ENCODE measurements around the gene SLC30A2. TPM values are rescaled to one million over a fixed set of nuclear protein-coding genes. Genes with fewer than 3 reads are reported as not detected.

SLC30A2 gene
- total and polyA plus RNA-seq, 9 of the 15 experiments (the other 6 are each of a cell fraction or from before 2014, with no cell fraction given), result 0.01 to 0.18 (median 0.06) TPM; not detected in 3

GRCh38 chr1:26060832-26061574 is 15.1 kb upstream of the SLC30A2 start:
- Histone ChIP-seq H3K36me3 (ENCODE audit: control insufficient read depth, insufficient read depth, low read length) (no peaks in the 10 kb centered on the region), H3K4me3 (no peak overlapping the region), H3K4me1 (replicated peaks in 1 of 2; ENCODE audit: control insufficient read depth in 2 of 2, insufficient read depth in 2 of 2, low read length in 2 of 2) (peaks cover 21 to 24% of the 10 kb centered on the region in 2 experiments; a peak in 4 of 5 replicates), H3K27ac (ENCODE audit: extremely low read depth, low read depth, low read length) (no peak overlapping the region; the same call in 2 of the 3 replicates), H3K9ac (ENCODE audit: insufficient read depth in 1 of 2, low read depth in 2 of 2, low read length in 2 of 2) (peak overlapping the region; percentile 17 to 70; a peak in 3 of 4 replicates), H3K4me2 (ENCODE audit: insufficient read depth, low read length) (peak overlapping the region; percentile 50; the same call in 1 of the 2 replicates), H3K9me3 (replicated peaks; ENCODE audit: control insufficient read depth, insufficient read depth, low read depth, low read length) (no peaks in the 10 kb centered on the region), H3K79me2 (ENCODE audit: control insufficient read depth, insufficient read depth, low read length) (no peaks in the 10 kb centered on the region), H2AFZ (ENCODE audit: low read depth, low read length) (peak overlapping the region; percentile 75), H3K9me1 (ENCODE audit: control insufficient read depth, insufficient read depth, low read length) (no peaks in the 10 kb centered on the region), H3K27me3 (ENCODE audit: control insufficient read depth in 2 of 2, insufficient read depth in 2 of 2, low read length in 2 of 2) (no peaks in the 10 kb centered on the region), H4K20me1 (replicated peaks; ENCODE audit: control insufficient read depth, insufficient read depth, low read length) (no peaks in the 10 kb centered on the region)
- DNase-seq (ENCODE audit: extremely low read depth in 1 of 4, low spot score in 3 of 4), result peak; percentile 67 to 71 (median 70)
- peak; percentile 55 for FAIRE-seq
- POLR2A ChIA-PET, result interaction anchor here (0.8 to 4.0 kb wide), 3 partner anchors 10 to 99 kb away, joined by 3 to 21 read pairs (median 8); no protein-coding TSS in a partner anchor
- 52% methylated on average over 12 of the region's 12 CpGs for WGBS (ENCODE audit: insufficient coverage, low coverage, missing lambda C conversion rate)
- BruUV-seq (replicated peaks), result no TSS peak
- intact Hi-C loops (cut with micrococcal nuclease) (no loop called here), in situ Hi-C loops (cut with MboI) (no loop called here)
- ATAC-seq, result peak; percentile 84
- CTCF ChIA-PET (ENCODE audit: low intra/inter-chr PET ratio), result no interaction called here
- no peak for TF ChIP-seq TCFL5 (CRISPR knock-in tag; conservative IDR thresholded peaks at IDR 0.05)
- no peak for TF ChIP-seq NR4A1 (CRISPR knock-in tag; IDR thresholded peaks at IDR 0.05)
- TF ChIP-seq NR4A1 (tag; IDR thresholded peaks at IDR 0.05), result no peak; the same call in 1 of the 2 replicates
- no peak for TF ChIP-seq ZNF384 (IDR thresholded peaks at IDR 0.05; ENCODE audit: low read depth, low read length)
- TF ChIP-seq ZBTB7A (IDR thresholded peaks at IDR 0.05; ENCODE audit: borderline replicate concordance, control insufficient read depth, low read depth, low read length), result peak; percentile 78; the same call in 1 of the 2 replicates
- TF ChIP-seq MCM3 (IDR thresholded peaks at IDR 0.05), result no peak
- 0 out of 2 replicates have a peak, but pooled peaks have one; percentile 24 for TF ChIP-seq RBFOX2 (IDR thresholded peaks at IDR 0.05; ENCODE audit: low read depth, low read length)
- peak; percentile 18; the same call in 1 of the 2 replicates for TF ChIP-seq PHF8 (IDR thresholded peaks at IDR 0.05; ENCODE audit: borderline replicate concordance, low read length)
- no peak for TF ChIP-seq MCM2 (IDR thresholded peaks at IDR 0.05; ENCODE audit: low read depth)
- no peak for TF ChIP-seq SPI1 (IDR thresholded peaks at IDR 0.05; ENCODE audit: borderline replicate concordance, low read depth, low read length)
- TF ChIP-seq POLR2AphosphoS2 (IDR thresholded peaks at IDR 0.05; ENCODE audit: low read length), result no peak
- no peak for TF ChIP-seq MCM7 (IDR thresholded peaks at IDR 0.05)
- TF ChIP-seq RERE (CRISPR knock-in tag; IDR thresholded peaks at IDR 0.05; ENCODE audit: borderline replicate concordance), result no peak
- TF ChIP-seq ZFP30 (CRISPR knock-in tag; IDR thresholded peaks at IDR 0.05; ENCODE audit: borderline replicate concordance), result no peak
- TF ChIP-seq KHSRP (IDR thresholded peaks at IDR 0.05), result no peak
- TF ChIP-seq TCF3 (CRISPR knock-in tag; IDR thresholded peaks at IDR 0.05), result no peak
- TF ChIP-seq ZNF551 (CRISPR knock-in tag; IDR thresholded peaks at IDR 0.05), result no peak
